AG09309 (cell line): ENCODE measurements around the gene COL9A1.
"Not testable (repeated sequence)": the region's sequence is repeated elsewhere in the genome, so short reads cannot be mapped to it uniquely, and the experiment has no call there.

Experiments
- DNase-seq: peaks from one replicate; pipeline ENCODE4 v3.0.0-alpha.2; 2010; ENCODE audit warnings: low read depth
- H3K4me3 ChIP-seq: 2 replicates; pipeline ENCODE4 v1.5.1; 2011; ENCODE audit warnings: mild to moderate bottlenecking, low read depth, low read length, moderate library complexity; ENCODE audit not compliant: control insufficient read depth
- TF ChIP-seq, protein P1 (sequence below): IDR thresholded peaks from 2 replicates; pipeline ENCODE4 v1.5.1; 2011; ENCODE audit warnings: mild to moderate bottlenecking, low read depth, low read length, inconsistent platforms; ENCODE audit not compliant: insufficient read depth, control insufficient read depth; ENCODE audit errors: missing control alignments

COL9A1 gene

DNA sequence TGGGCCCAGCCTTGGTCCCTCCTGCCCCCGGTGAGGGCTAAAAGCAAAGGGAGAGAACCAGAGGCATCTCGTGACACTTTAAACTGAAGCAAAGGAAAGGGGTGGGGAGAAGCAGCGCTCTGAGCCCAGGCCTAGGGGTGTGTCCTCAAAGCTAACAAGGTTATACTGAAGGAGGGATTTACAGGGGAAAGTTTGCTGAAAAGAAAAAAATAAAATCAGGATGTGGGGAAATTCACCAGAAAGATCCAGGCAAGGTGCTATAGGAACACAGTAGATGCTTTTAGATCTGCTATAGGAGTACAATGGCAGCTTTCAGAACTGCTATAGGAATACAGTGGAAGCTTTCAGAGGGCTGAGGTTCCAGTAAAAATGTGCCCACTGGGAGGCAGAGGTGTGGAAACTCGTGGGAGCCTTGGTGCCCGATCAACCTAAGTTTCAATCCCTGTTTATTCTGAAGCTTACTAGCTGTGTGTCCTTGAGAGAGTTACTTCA, at the start of gene COL9A1:
Gene COL9A1, minus strand, starts transcription at position 51 of the 492 bp plus-strand sequence. CDS start 160 bp downstream, outside the sequence.
- TF ChIP-seq, protein P1, sequence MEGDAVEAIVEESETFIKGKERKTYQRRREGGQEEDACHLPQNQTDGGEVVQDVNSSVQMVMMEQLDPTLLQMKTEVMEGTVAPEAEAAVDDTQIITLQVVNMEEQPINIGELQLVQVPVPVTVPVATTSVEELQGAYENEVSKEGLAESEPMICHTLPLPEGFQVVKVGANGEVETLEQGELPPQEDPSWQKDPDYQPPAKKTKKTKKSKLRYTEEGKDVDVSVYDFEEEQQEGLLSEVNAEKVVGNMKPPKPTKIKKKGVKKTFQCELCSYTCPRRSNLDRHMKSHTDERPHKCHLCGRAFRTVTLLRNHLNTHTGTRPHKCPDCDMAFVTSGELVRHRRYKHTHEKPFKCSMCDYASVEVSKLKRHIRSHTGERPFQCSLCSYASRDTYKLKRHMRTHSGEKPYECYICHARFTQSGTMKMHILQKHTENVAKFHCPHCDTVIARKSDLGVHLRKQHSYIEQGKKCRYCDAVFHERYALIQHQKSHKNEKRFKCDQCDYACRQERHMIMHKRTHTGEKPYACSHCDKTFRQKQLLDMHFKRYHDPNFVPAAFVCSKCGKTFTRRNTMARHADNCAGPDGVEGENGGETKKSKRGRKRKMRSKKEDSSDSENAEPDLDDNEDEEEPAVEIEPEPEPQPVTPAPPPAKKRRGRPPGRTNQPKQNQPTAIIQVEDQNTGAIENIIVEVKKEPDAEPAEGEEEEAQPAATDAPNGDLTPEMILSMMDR, result no peak
- H3K4me3 ChIP-seq, result no peak within 1 kb of the TSS
- no peak for DNase-seq

DNA sequence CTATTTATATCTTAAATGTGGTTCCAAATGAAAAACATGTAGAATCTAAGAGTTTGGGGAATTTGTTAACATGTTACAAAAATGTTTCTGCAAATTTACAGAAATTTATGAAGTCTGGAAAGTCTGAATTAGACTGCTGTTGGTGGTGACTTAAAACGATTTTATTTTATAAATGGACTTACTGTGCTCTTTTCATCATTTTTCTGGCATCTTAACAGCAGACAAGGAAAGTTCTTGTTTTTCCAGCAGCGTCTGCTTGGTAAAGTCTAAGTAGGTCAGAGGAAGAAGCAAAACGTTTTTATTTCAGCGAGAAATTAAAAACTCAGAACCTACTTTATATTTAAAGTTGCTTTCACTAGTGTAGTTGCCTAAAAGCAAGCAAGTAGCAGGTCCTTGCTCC, 48.6 kb upstream of the COL9A1 start:
- no peak for DNase-seq
- H3K4me3 ChIP-seq, result no peak overlapping the region
- TF ChIP-seq, protein P1, result no peak

DNA sequence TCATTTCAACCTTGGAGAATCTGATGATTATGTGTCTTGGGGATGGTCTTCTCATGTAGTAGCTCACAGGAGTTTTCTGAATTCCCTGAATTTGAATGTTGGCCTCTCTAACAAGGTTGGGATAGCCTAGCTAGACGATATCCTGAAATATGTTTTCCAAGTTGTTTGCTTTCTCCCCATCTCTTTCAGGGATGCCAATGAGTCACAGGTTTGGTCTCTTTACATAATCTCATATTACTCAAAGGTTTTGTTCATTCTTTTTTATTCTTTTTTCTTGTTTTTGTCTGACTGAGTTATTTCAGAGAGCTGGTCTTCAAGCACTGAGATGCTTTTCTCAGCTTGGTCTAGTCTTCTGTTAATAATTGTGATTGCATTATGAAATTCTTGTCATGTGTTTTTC, 42.7 kb upstream of the COL9A1 start:
- no peak overlapping the region for H3K4me3 ChIP-seq
- TF ChIP-seq, protein P1, result no peak
- no peak for DNase-seq

DNA sequence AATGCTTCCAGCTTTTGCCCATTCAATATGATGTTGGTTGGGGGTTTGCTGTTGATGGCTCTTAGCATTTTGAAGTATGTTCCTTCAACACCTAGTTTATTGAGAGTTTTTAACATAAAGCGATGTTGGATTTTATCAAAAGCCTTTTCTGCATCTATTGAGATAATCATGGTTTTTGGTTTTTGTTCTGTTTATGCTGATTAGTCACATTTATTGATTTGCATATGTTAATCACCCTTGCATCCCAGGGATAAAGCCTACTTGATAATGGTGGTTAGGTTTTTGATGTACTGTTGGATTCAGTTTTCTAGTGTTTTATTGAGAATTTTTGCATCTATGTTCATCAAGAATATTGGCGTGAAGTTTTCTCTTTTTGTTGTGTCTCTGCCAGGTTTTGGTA, 40.4 kb upstream of the COL9A1 start:
- TF ChIP-seq, protein P1, result no peak
- no peak for DNase-seq
- H3K4me3 ChIP-seq, result no peak overlapping the region

DNA sequence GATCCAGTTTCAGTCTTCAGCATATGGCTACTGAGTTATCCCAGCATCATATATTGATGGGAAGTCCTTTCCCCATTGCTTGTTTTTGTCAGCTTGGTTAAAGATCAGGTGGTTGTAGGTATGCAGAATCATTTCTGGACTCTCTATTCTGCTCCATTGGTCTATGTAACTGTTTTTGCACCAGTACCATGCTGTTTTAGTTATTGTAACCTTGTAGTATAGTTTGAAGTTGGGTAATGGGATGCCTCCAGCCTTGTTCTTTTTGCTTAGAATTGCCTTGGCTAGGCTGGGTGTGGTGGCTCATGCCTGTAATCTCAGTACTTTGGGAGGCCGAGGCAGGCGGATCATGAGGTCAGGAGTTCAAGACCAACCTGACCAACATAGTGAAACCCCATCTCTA, 36.9 kb upstream of the COL9A1 start:
- not testable (repeated sequence) for DNase-seq, H3K4me3 ChIP-seq

DNA sequence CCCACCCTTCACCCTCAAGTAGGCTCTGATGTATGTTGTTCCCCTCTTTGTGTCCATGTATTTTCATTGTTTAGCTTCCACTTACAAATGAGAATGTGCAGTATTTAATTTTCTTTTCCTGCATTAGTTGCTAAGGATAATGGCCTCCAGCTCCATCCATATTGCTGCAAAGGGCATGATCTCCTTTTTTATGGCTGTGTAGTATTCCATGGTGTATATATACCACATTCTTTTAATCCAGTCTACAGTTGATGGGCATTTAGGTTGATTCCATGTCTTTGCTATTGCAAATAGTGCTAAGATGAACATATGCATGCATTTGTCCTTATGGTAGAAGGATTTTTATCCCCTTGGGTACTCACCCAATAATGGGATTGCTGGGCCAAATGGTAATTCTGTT, 35.9 kb upstream of the COL9A1 start:
- H3K4me3 ChIP-seq, result no peak overlapping the region
- DNase-seq, result no peak
- TF ChIP-seq, protein P1, result no peak

DNA sequence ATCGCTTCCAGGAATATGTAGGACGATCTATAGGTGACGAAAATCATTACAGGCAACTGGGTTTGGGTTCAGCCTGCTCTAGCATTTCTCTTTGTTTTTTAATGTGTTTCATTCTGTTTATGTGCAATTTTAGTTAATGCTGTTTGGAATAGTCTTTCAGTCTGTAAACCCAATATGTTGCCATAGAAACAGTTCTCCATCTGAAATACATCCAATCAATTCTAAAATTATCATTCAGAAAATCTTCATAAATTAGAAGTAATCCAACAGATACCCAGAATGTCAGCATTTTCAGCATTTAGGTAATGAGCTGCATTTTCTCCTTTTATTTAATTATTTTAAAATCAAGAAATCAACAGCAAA, 34.8 kb upstream of the COL9A1 start:
- TF ChIP-seq, protein P1, result no peak
- no peak overlapping the region for H3K4me3 ChIP-seq
- DNase-seq, result no peak
